AG04449 (cell line): ENCODE data around the gene UBXN4.
"Not testable (repeated sequence)": the region's sequence is repeated elsewhere in the genome, so short reads cannot be mapped to it uniquely, and the experiment has no call there.

ENCODE experiments used
- CTCF ChIA-PET: fragments of 350-600 bp; formaldehyde crosslinking; extraction: SDS; loops from one replicate; lab custom pipeline; 2021; ENCODE audit warnings: antibody characterized with exemption; lab: Yijun Ruan, JAX
- POLR2A ChIA-PET: fragments of 400-600, 350-600 bp; formaldehyde crosslinking; extraction: SDS; loops from one replicate; lab custom pipeline; 2020; ENCODE audit warnings: antibody characterized with exemption, inconsistent platforms; lab: Yijun Ruan, JAX
- DNase-seq: peaks from one replicate; pipeline ENCODE4 v3.0.0-alpha.2; 2010; ENCODE audit warnings: low read depth, low spot score
- H3K4me3 ChIP-seq: 2 replicates; pipeline ENCODE4 v1.5.1; 2011; ENCODE audit warnings: low read depth, mild to moderate bottlenecking, control low read depth, low read length
- TF ChIP-seq, protein P1 (sequence below): IDR thresholded peaks from one replicate; pipeline ENCODE4 v1.5.1; 2011; ENCODE audit warnings: mild to moderate bottlenecking, moderate library complexity, low read length, control low read depth, inconsistent platforms; ENCODE audit not compliant: insufficient read depth; ENCODE audit errors: missing control alignments

UBXN4 gene

DNA sequence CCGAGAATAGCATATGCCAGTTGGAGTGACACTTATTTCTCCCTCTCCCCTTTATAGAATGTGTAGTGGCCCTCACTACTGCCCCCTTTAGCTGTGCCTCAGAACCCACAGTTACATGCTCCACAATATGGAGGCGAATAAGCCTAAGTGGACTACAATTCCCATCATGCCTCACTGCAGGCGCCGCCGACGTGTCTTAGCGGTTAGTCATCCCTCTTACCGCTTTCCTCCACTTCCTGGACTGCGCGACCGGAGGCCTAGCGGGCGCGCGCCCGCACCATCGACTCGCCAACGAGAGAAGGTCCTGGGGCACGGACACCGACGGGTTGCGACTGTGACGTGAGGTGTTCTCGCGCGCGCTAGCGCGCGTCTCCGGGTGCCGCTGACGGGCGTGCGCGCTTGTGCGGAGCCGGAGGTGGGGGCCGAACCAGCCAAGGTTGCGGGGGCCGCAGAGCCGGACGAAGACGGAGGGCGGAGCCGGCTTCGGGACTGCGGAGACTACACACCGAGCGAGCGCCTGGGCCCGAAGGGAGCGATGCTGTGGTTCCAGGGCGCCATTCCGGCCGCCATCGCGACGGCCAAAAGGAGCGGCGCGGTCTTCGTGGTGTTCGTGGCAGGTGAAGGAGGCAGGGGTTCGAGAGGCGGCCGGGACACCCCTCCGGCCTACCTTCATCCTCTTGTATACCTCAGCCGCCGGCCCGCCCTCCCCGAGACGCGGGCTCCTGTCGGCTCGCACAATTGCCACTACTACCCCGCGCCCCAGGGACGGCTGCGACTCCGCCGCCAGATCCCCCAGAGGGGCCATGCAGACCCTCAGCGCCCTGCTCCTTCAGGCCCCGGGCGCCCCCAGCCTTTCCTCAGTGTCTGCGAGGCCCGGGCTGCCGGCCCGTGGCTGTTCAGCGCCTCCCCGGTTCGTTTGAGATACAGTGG is at the start of gene UBXN4:
UBXN4 (plus strand) TSS at position 461 of the 930 bp plus-strand sequence; CDS start at position 536, 75 bp downstream.
- POLR2A ChIA-PET: no interaction called here
- CTCF ChIA-PET: interaction anchor here (1.6 to 3.7 kb wide), 4 partner anchors 14 to 56 kb away, joined by 4 to 17 read pairs (median 9); no protein-coding TSS in a partner anchor
- peak within 1 kb of the TSS; percentile 90 for H3K4me3 ChIP-seq
- TF ChIP-seq, protein P1, sequence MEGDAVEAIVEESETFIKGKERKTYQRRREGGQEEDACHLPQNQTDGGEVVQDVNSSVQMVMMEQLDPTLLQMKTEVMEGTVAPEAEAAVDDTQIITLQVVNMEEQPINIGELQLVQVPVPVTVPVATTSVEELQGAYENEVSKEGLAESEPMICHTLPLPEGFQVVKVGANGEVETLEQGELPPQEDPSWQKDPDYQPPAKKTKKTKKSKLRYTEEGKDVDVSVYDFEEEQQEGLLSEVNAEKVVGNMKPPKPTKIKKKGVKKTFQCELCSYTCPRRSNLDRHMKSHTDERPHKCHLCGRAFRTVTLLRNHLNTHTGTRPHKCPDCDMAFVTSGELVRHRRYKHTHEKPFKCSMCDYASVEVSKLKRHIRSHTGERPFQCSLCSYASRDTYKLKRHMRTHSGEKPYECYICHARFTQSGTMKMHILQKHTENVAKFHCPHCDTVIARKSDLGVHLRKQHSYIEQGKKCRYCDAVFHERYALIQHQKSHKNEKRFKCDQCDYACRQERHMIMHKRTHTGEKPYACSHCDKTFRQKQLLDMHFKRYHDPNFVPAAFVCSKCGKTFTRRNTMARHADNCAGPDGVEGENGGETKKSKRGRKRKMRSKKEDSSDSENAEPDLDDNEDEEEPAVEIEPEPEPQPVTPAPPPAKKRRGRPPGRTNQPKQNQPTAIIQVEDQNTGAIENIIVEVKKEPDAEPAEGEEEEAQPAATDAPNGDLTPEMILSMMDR: peak; percentile 43
- peak; percentile 94 for DNase-seq

DNA sequence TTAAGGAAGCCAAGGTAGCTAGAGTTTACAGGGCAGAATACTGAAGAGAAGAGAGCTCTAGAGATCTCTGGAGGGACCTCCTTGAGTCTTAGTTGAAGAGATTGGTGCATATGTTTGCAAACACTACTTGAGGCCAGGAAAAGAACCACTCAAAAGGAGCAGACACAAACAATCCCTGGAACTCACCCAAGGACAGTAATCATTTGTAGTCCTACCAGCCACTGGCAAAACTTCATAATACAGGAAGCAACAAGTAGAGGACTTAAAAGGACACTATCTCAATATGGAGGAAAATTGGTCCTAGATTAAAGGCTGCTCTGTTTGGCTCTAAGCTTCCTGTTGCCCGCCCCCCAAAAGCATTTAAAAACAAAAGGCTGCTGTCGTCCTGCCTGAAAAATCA is 46.9 kb upstream of the UBXN4 start:
- ChIA-PET POLR2A (no interaction called here), CTCF (interaction anchor here (1.3 to 2.2 kb wide), 3 partner anchors 9 to 691 kb away, joined by 4 to 9 read pairs (median 6); no protein-coding TSS in a partner anchor)
- TF ChIP-seq, protein P1: no peak
- DNase-seq: no peak
- no peak overlapping the region for H3K4me3 ChIP-seq

- no peak for DNase-seq
- ChIA-PET POLR2A (no interaction called here), CTCF (interaction anchor here (0.7 to 2.9 kb wide), 2 partner anchors 10 to 12 kb away, joined by 3 to 17 read pairs; no protein-coding TSS in a partner anchor)
- TF ChIP-seq, protein P1: no peak
- H3K4me3 ChIP-seq: no peak overlapping the region
Measured at GRCh38 chr2:135698838-135699237, 42.8 kb upstream of the UBXN4 start.

DNA sequence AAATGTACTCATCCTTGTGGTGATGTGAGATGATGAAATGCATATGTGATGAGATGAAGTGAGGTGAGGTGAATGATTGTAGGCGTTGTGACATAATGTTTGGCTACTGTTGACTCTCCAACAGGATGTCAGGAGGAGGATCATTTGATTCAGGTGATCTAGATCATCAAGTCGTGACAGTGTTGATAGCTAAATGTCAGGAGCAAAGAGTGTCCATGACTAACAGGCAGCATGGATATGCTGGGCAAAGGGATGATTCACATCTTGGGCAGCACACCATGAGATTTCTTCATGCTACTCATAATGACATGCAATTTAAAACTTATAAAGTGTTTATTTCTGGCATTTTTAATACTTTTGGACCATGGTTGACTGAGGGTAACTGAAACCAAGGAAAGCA is 40.2 kb upstream of the UBXN4 start:
- TF ChIP-seq, protein P1: no peak
- CTCF ChIA-PET: interaction anchor here (1.5 to 2.9 kb wide), 2 partner anchors 8 to 697 kb away, joined by 4 to 17 read pairs; no protein-coding TSS in a partner anchor
- POLR2A ChIA-PET: no interaction called here
- DNase-seq: peak; percentile 12
- H3K4me3 ChIP-seq: no peak overlapping the region

DNA sequence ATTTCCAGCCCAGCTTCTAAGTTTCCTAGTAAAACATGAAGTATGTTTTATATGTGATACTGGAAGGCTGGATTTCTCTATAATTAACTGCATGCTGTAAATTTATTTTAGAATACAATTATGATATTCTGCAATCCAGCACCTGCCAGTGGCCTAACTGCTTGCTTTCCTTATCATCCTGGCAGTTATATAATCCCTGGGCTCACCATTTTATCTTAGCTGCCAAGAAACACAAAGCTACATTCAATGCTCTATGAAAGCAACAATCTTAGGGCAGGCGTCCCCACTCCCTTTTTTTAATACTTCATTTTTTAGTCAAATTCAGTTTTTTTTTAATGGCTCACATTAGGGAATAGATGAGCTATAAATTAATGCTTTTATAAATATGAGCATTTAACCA is 38.4 kb upstream of the UBXN4 start:
- ChIA-PET POLR2A (no interaction called here), CTCF (interaction anchor here (1.3 to 3.9 kb wide), 5 partner anchors 8 to 699 kb away, joined by 3 to 16 read pairs (median 4); no protein-coding TSS in a partner anchor)
- TF ChIP-seq, protein P1: no peak
- no peak overlapping the region for H3K4me3 ChIP-seq
- no peak for DNase-seq

- CTCF ChIA-PET: interaction anchor here (0.6 to 3.9 kb wide), 4 partner anchors 9 to 706 kb away, joined by 3 to 16 read pairs (median 4); no protein-coding TSS in a partner anchor
- POLR2A ChIA-PET, DNase-seq, H3K4me3 ChIP-seq: not testable (repeated sequence)
Measured at GRCh38 chr2:135704075-135704474, 37.6 kb upstream of the UBXN4 start.
